ENCODE data around the gene PDZD8.
"Not testable (repeated sequence)": the region's sequence is repeated elsewhere in the genome, so short reads cannot be mapped to it uniquely, and the experiment has no call there.

The PDZD8 gene

GRCh38 chr10:117346574-117346973, 28.7 kb downstream of the PDZD8 start:
- DNase-seq = no peak

GRCh38 chr10:117345143-117345542, 30.1 kb downstream of the PDZD8 start:
- no peak for DNase-seq

GRCh38 chr10:117342641-117343040, 32.6 kb downstream of the PDZD8 start:
- DNase-seq = no peak

- DNase-seq = no peak
Observed at GRCh38 chr10:117341061-117341460, 34.2 kb downstream of the PDZD8 start.

GRCh38 chr10:117339979-117340378, 35.3 kb downstream of the PDZD8 start:
- DNase-seq = no peak

- DNase-seq = no peak
Observed at GRCh38 chr10:117339578-117339977, 35.7 kb downstream of the PDZD8 start.

GRCh38 chr10:117334926-117335325, 40.3 kb downstream of the PDZD8 start:
- DNase-seq = no peak

GRCh38 chr10:117334066-117334465, 41.2 kb downstream of the PDZD8 start:
- no peak for DNase-seq

- DNase-seq = no peak
Observed at GRCh38 chr10:117327262-117327661, 48.0 kb downstream of the PDZD8 start.

GRCh38 chr10:117324367-117324766, 50.9 kb downstream of the PDZD8 start:
- no peak for DNase-seq

GRCh38 chr10:117322260-117322659, 53.0 kb downstream of the PDZD8 start:
- DNase-seq = no peak

GRCh38 chr10:117320050-117320665, 55.1 kb downstream of the PDZD8 start:
- peak in 3 of 6 experiments; percentile 1 to 24 (median 1) for DNase-seq

GRCh38 chr10:117318909-117319308, 56.3 kb downstream of the PDZD8 start:
- no peak for DNase-seq

GRCh38 chr10:117316701-117317100, 58.5 kb downstream of the PDZD8 start:
- no peak for DNase-seq

GRCh38 chr10:117313641-117314040, 61.6 kb downstream of the PDZD8 start:
- no peak for DNase-seq

- DNase-seq = no peak
Observed at GRCh38 chr10:117312430-117312829, 62.8 kb downstream of the PDZD8 start.

GRCh38 chr10:117311261-117311660, 64.0 kb downstream of the PDZD8 start:
- no peak for DNase-seq

- DNase-seq = no peak
Observed at GRCh38 chr10:117306674-117307073, 68.6 kb downstream of the PDZD8 start.

GRCh38 chr10:117303451-117303850, 71.8 kb downstream of the PDZD8 start:
- DNase-seq = not testable (repeated sequence)

GRCh38 chr10:117300671-117301070, 74.6 kb downstream of the PDZD8 start:
- DNase-seq = no peak

GRCh38 chr10:117299435-117299834, 75.8 kb downstream of the PDZD8 start:
- no peak for DNase-seq

GRCh38 chr10:117298219-117298618, 77.0 kb downstream of the PDZD8 start:
- DNase-seq = no peak

- DNase-seq = no peak
Observed at GRCh38 chr10:117294735-117295134, 80.5 kb downstream of the PDZD8 start.

GRCh38 chr10:117294039-117294645, 81.1 kb downstream of the PDZD8 start:
- no peak for DNase-seq

- DNase-seq = not testable (repeated sequence)
Observed at GRCh38 chr10:117290872-117291271, 84.4 kb downstream of the PDZD8 start.

Measured in stimulated activated naive CD4-positive, alpha-beta T cell (primary cell).